ENCODE results near the gene TFR2. TPM values are rescaled to one million over a fixed set of nuclear protein-coding genes. Genes with fewer than 3 reads are reported as not detected.

TFR2 gene
- total and polyA plus RNA-seq, 9 of the 15 experiments (the other 6 are each of a cell fraction or from before 2014, with no cell fraction given), result 3.8 to 123 (median 51.1) TPM

DNA sequence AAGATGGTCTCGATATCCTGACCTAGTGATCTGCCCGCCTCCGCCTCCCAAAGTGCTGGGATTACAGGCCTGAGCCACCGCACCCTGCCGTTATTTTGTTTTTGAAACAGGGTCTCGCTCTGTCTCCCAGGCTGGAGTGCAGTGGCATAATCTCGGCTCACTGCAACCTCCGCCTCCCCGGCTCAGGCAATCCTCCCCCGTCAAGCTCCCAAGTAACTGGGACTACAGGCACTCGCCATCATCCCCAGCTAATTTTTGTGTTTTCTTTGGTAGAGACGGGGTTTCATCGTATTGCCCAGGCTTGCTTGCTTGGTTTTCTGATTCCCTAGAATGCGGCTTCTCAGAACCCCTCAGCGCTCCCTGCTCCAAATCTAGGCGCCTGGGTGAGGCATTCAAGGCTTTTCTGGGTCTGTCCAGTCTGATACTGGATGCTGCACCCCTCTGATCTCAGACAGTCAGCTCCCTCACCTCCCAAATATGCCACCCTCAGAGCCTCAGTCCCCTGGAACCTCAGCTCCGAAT is 1.3 kb downstream of the TFR2 start:
- DNase-seq (ENCODE audit: extremely low read depth in 1 of 4, low spot score in 3 of 4), result peak in 1 of 4 experiments; percentile 69
- CTCF ChIA-PET (ENCODE audit: low intra/inter-chr PET ratio), result no interaction called here
- peak; percentile 12 for TF ChIP-seq HNRNPLL (IDR thresholded peaks at IDR 0.05; ENCODE audit: low read depth, low read length, poor library complexity, severe bottlenecking)
- peak; percentile 13; the same call in 1 of the 2 replicates for TF ChIP-seq TOE1 (IDR thresholded peaks at IDR 0.05; ENCODE audit: borderline replicate concordance)
- TF ChIP-seq TOE1 (CRISPR knock-in tag; IDR thresholded peaks at IDR 0.05; ENCODE audit: borderline replicate concordance, low read depth), result no peak
- TF ChIP-seq ZNF408 (CRISPR knock-in tag; IDR thresholded peaks at IDR 0.05; ENCODE audit: low read depth), result no peak
- TF ChIP-seq NBN (IDR thresholded peaks at IDR 0.05; ENCODE audit: low read depth), result 0 out of 2 replicates have a peak, but pooled peaks have one; percentile 41
- TF ChIP-seq ZNF184 (CRISPR knock-in tag; IDR thresholded peaks at IDR 0.05), result no peak
- no peak for TF ChIP-seq CCAR2 (IDR thresholded peaks at IDR 0.05; ENCODE audit: low read depth, low read length)
- TF ChIP-seq EGR1 (conservative IDR thresholded peaks at IDR 0.05), result peak; percentile 68
- TF ChIP-seq, protein P1, sequence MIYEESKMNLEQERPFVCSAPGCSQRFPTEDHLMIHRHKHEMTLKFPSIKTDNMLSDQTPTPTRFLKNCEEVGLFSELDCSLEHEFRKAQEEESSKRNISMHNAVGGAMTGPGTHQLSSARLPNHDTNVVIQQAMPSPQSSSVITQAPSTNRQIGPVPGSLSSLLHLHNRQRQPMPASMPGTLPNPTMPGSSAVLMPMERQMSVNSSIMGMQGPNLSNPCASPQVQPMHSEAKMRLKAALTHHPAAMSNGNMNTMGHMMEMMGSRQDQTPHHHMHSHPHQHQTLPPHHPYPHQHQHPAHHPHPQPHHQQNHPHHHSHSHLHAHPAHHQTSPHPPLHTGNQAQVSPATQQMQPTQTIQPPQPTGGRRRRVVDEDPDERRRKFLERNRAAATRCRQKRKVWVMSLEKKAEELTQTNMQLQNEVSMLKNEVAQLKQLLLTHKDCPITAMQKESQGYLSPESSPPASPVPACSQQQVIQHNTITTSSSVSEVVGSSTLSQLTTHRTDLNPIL (CRISPR knock-in tag; IDR thresholded peaks at IDR 0.05), result no peak
- TF ChIP-seq HDAC1 (IDR thresholded peaks at IDR 0.05), result peak in 1 of 2 experiments; percentile 9; a peak in 1 of 4 replicates
- TF ChIP-seq, protein P2, sequence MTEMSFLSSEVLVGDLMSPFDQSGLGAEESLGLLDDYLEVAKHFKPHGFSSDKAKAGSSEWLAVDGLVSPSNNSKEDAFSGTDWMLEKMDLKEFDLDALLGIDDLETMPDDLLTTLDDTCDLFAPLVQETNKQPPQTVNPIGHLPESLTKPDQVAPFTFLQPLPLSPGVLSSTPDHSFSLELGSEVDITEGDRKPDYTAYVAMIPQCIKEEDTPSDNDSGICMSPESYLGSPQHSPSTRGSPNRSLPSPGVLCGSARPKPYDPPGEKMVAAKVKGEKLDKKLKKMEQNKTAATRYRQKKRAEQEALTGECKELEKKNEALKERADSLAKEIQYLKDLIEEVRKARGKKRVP (CRISPR knock-in tag; IDR thresholded peaks at IDR 0.05), result no peak
- no peak for TF ChIP-seq ZNF76 (CRISPR knock-in tag; IDR thresholded peaks at IDR 0.05; ENCODE audit: borderline replicate concordance)
- TF ChIP-seq RBM14 (IDR thresholded peaks at IDR 0.05; ENCODE audit: borderline replicate concordance, insufficient read depth, low read depth, low read length), result no peak
- no peak for TF ChIP-seq HNRNPUL1 (IDR thresholded peaks at IDR 0.05; ENCODE audit: low read length)
- TF ChIP-seq CEBPG (CRISPR knock-in tag; IDR thresholded peaks at IDR 0.05), result no peak
- no peak for TF ChIP-seq CEBPG (tag; conservative IDR thresholded peaks at IDR 0.05 in 1 of 2, IDR thresholded peaks at IDR 0.05 in 1 of 2)
- no peak for TF ChIP-seq ATF1 (CRISPR knock-in tag; IDR thresholded peaks at IDR 0.05)
- 0 out of 2 replicates have a peak, but pooled peaks have one; percentile 5 for TF ChIP-seq ATF1 (tag; IDR thresholded peaks at IDR 0.05)
- no peak for TF ChIP-seq SREBF2 (CRISPR knock-in tag; IDR thresholded peaks at IDR 0.05)
- TF ChIP-seq HDAC3 (IDR thresholded peaks at IDR 0.05; ENCODE audit: borderline replicate concordance, partially characterized antibody), result no peak

More for the DNA sequence above, 1.3 kb downstream of the TFR2 start:
- 3% methylated on average over 17 of the region's 17 CpGs for WGBS (ENCODE audit: insufficient coverage, low coverage, missing lambda C conversion rate)
- Histone ChIP-seq H3K9me3 (replicated peaks; ENCODE audit: control insufficient read depth, insufficient read depth, low read depth, low read length) (no peaks in the 10 kb centered on the region), H3K36me3 (ENCODE audit: control insufficient read depth, insufficient read depth, low read length) (peaks cover 18% of the 10 kb centered on the region), H3K4me3 (peak overlapping the region; percentile 55), H3K9ac (ENCODE audit: insufficient read depth in 1 of 2, low read depth in 2 of 2, low read length in 2 of 2) (peak overlapping the region; percentile 92 to 94), H4K20me1 (replicated peaks; ENCODE audit: control insufficient read depth, insufficient read depth, low read length) (no peaks in the 10 kb centered on the region), H3K79me2 (ENCODE audit: control insufficient read depth, insufficient read depth, low read length) (peaks cover 60% of the 10 kb centered on the region), H3K4me1 (replicated peaks in 1 of 2; ENCODE audit: control insufficient read depth in 2 of 2, insufficient read depth in 2 of 2, low read length in 2 of 2) (peaks cover 25 to 41% of the 10 kb centered on the region in 2 experiments), H3K9me1 (ENCODE audit: control insufficient read depth, insufficient read depth, low read length) (no peaks in the 10 kb centered on the region), H3K27me3 (ENCODE audit: control insufficient read depth in 2 of 2, insufficient read depth in 2 of 2, low read length in 2 of 2) (no peaks in the 10 kb centered on the region), H3K27ac (ENCODE audit: extremely low read depth, low read depth, low read length) (peak overlapping the region; percentile 98), H3K4me2 (ENCODE audit: insufficient read depth, low read length) (peak overlapping the region; percentile 95), H2AFZ (ENCODE audit: low read depth, low read length) (peak overlapping the region; percentile 44; the same call in 1 of the 2 replicates)
- intact Hi-C loops (cut with micrococcal nuclease) (loop anchor here (5.0 kb wide), 1 partner anchor 52 kb away; the partner anchor contains the start of gene GIGYF1), in situ Hi-C loops (cut with MboI) (no loop called here)
- ATAC-seq (peak; percentile 32), FAIRE-seq (peak; percentile 80)
- no TSS peak for BruUV-seq (replicated peaks)
- POLR2A ChIA-PET, result interaction anchor here (0.6 to 2.7 kb wide), 7 partner anchors 10 to 497 kb away, joined by 3 to 22 read pairs (median 5); no protein-coding TSS in a partner anchor

Data from K562 (cell line).